Fibroblast of lung (primary cell): Measurements from ENCODE around the gene ITGB7.

ENCODE experiments used
- EZH2 ChIP-seq: IDR thresholded peaks from 2 replicates; pipeline ENCODE4 v1.5.1; 2012; ENCODE audit warnings: low read length, control low read depth, mild to moderate bottlenecking; ENCODE audit errors: missing control alignments
- TF ChIP-seq, protein P1 (sequence below), 2 donors: IDR thresholded peaks in 1 of 2; conservative IDR thresholded peaks in 1 of 2; 1 replicate in 1 of 2; 2 replicates in 1 of 2; pipeline ENCODE4 v1.5.1; 2011 to 2012; ENCODE audit warnings: low read length in 2 of 2, control low read depth in 1 of 2, inconsistent platforms in 1 of 2, low read depth in 1 of 2, mild to moderate bottlenecking in 1 of 2

DNA sequence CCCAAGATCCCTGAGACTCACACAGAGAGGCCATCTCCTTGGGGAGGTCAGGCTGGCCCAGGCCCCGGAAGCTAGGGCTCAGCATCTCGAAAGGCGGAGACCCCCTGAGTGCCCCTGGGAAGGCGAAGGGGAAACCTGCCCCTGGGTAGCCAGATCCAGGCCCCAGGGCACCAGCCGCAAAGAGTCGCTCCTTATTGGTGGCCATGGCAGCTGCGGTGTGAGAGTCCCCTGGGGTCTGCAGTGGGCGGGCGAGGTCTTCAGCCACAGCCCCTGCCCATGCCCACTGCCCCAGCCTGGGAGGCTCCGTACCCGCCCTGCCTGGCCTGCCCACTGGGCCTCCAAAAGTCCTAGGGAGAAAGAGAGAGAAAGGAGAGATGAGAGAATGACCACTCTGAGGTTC is 20.3 kb upstream of the ITGB7 start:
- TF ChIP-seq, protein P1, sequence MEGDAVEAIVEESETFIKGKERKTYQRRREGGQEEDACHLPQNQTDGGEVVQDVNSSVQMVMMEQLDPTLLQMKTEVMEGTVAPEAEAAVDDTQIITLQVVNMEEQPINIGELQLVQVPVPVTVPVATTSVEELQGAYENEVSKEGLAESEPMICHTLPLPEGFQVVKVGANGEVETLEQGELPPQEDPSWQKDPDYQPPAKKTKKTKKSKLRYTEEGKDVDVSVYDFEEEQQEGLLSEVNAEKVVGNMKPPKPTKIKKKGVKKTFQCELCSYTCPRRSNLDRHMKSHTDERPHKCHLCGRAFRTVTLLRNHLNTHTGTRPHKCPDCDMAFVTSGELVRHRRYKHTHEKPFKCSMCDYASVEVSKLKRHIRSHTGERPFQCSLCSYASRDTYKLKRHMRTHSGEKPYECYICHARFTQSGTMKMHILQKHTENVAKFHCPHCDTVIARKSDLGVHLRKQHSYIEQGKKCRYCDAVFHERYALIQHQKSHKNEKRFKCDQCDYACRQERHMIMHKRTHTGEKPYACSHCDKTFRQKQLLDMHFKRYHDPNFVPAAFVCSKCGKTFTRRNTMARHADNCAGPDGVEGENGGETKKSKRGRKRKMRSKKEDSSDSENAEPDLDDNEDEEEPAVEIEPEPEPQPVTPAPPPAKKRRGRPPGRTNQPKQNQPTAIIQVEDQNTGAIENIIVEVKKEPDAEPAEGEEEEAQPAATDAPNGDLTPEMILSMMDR (conservative IDR thresholded peaks at IDR 0.05 in 1 of 2, IDR thresholded peaks at IDR 0.05 in 1 of 2; ENCODE audit: low read depth in 1 of 2, low read length in 2 of 2) = no peak
- no peak for TF ChIP-seq EZH2
